ENCODE measurements around the gene TRAM2.

The TRAM2 gene

DNA sequence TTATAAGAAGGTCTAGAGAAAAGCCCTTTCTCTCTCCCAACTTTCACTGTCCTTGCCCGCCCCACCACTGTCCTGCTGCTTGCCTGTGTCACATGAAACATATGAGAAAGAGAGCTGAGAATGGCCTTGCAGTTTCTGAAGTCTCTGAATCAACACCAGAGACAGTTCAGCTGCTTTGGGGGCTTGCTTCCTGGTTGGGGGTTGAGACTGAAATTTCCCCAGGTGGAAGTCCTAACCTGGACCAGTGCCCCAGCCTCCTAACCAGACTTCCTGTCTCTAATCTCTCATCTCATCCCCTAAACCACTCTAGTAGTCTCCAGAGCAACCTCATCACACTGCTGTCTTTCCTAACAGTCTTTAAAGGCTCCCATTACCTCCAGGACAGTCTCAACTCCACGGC, 10.7 kb downstream of the TRAM2 start:
- DNase-seq = no peak

DNA sequence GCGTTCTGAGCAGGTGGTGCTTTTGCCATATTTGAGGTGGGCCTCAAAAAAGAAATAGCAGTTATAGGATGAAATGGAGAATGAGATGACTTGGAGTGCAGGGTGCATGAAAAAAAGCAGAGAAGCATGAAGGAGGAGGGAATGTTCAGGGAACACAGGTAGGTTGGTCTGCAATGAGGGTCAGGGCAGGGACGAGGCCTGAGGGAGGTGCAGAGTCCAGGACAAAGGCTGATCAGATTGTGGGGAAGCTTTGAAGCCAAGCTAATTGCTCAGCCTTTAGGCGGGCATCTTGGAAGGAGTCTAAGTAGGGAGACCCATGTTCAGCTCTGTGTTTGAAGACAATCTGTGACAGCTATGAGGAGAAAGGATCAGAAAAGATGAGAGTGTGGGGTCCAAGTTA, 12.0 kb downstream of the TRAM2 start:
- DNase-seq = no peak

DNA sequence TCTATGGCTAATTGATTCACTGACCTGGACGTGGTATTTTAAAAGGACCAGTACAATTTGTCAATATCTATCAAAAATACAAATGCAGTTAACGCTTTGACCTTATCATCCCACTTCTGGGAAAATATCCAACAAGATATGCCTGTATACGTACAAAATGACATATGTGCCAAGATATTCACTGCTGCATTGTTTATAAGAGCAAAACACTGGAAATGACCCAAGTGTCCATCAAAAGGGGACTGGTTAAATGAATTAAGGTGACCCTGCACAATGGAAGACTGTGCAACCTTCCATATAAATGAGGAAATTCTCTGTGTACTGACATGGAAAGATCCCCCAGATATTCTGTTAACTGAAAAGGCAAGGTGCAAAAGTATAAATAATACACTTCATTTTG, 13.9 kb downstream of the TRAM2 start:
- no peak for DNase-seq

DNA sequence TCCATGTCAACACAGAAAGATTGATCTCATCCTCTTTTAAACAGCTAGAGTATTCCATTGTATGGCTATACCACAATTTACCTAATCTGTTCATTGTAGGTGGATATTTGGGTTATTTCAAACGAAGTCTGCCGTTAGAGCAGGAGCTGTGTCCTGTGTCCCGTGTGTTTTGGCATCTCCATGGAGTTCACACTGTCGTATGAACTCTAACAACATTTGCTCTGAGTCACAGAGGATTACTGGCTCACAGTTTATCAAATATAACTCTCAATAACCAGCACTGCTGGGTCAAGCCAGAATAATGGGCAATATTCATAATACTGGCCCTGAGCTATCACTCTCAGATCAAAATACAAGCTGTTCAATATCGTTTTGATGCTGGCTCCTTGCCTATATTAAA, 16.4 kb downstream of the TRAM2 start:
- no peak for DNase-seq

DNA sequence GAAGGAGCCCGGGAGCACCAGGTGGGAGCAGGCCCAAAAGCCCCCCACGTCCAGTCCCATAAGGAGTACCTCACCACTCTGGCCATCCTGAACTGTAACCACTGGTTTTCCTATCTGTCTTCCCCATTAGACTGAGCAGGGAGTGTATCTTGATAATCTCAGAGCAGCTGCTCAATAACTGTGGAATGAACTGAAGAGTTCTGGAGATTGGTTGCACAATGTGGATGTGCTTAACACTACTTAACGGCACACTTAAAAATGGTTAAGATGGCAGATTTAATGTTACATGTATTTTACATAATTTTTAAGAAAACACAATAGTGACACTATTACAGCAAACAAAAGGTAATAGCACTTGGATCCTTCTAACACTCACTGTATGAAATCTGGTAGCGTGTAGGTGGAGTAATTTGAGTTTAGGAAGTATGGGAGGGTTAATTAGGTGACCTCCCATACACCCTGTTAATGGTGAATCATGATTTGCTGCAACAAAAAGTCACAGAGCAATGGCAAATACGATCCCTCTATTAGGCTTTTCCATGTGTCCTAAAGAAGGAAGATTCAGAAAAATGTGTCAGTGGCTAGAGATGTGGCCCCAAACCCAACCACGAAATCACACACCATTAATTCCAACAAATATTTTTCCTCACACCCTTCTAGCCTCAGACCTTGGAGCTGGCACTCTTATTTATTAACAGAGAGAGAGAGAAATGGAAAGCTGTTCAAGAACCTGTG, 18.4 kb downstream of the TRAM2 start:
- no peak for DNase-seq

DNA sequence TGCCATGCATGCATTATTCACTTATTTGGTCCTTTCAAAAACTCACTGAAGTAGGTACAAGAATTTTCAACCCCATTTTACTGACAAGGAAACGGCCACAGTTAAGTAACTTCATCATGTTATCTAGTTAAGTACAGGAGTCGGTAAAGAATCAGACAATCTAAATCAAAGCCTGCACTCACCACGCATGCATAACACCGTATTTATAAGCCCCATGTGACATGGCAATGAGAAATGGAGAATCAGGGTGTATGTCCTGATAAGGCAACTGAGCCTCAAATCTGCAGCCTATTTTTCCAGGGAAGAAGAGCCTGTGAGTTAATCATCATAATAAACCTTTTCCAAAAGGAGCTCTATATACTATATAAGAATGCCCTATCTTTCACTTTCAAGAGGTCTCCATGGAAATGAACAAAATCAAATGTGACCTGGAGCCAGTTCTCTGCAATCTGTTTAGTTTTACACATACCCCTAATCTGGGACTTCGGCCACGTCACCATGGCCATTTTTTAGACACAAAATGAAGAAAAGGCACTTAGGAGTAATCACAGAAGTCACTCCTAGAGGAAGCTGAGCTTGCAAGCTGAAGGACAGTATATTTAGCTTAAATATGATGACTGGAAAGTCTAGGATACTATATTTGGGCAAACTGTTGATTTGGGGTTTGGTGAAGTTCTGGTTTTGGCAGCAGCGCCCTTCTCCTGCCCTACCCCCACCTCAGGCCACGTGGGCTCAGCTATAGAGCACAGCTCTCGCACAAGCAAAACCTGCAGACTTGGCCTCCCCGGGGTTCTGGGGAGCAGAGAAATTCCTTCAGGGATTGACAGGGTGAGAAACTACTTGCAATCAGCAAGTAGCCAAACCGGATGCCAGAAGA, 19.2 kb downstream of the TRAM2 start:
- DNase-seq = no peak

DNA sequence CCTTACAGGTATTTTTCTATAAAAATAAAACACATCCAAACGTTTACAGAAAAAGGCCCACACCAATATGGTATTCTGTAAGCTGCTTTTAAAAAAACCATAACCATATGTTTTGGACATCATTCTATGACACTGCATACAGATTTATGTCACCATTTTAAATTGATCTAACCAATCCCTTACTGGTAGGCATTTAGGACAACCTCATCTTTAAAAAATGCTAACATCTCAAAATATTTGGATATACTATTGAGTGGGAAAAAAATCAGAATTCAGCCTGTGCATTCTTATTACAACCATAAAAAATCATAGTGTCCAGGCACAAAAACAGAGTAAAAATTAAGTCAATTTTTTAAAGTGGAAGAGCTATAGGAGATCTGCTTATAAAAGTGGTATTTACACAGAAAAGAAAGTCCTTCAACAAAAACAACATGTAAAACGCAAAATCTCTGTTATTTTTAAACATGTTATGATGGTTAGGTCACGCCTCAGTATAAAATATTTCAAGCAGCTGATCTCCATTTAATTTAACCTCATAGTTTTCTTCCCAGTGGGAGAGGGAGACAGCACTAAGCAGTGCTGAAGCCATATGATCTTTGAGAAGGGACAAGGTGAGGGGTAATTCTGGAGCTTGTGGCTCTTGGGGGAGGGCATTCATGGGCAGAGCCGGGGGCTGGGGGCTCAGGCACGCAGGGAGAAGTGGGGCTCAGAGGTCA, 21.2 kb downstream of the TRAM2 start:
- DNase-seq = no peak

DNA sequence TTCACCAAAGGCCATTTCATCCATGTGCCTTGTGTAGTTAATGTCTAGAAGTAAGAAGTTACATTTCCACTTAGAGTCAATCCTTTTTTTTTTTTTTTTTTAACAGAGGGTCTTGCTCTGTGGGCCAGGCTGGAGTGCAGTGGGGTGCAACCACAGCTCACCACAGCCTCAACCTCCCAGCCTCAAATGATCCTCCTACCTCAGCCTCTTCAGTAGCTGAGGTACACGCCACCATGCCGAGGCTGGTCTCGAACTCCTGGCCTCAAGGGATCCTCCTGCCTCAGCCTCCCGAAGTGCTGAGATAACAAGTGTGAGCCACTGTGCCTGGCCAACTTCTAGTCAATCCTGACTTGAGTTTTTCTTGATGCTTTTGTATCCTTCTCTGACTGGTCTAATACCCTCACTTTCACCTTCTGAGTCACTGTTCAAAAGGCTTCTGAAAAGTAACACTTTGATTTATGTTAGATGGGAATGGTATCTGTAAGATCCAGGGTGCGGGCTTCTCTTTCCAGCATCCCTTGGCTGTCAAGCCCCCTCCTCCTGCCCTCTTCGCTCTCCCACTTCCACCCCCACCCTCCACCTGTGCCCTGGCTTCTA, 22.1 kb downstream of the TRAM2 start:
- no peak for DNase-seq

DNA sequence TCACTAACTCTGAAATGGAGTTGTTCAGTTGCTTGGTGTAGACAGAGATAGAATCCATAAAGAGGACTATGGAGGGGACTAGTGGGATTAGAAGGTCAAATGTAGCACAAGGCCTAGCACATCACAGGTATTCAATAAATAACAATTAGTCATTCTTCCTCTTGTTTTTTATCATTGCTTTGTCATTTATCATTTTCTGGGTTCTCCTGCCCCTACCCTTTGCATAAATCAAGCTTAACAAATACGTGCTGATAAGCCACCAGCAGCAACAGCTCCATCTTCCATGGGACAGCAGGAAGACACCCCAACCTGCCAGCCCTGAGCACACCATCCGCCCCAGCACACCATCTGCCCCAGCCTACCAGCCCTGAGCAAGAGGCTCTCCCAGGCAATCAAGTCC, 23.1 kb downstream of the TRAM2 start:
- DNase-seq = no peak

DNA sequence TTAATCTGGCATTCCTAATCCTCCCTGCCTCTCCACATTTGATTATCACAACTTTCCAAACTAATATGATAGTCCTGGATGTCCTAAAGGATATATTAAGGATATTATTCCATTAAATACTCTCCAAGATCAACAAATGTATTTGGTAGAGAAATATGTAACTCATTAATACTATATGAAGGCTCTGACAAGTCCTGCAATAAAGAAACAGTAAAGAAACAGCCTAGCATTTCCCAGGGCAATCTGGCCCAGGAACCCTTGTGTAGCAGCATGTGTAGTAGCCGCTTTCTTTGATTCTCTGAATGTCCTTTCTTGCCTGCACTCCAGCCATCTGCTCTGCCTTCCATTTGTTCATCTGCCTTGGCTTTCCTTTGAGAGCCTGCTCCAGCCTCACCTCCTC, 23.7 kb downstream of the TRAM2 start:
- no peak for DNase-seq

DNA sequence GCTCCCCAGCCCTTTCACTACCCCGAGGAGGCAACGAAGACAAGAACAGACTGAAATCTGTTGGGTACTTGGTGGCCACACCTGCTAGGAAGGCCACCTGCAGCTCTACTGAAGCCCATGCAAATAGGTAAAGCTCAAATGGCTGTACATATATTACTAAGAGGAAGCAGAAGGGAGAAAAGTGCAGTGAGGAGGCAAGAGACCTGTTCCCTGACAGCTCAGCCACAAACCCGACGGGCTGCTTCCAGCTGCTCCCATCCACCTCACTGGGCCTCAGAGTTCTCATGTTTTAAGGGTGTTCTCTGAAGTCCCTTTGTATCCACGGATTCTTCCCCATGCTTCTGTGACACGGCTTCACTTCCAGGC, 24.6 kb downstream of the TRAM2 start:
- no peak for DNase-seq

DNA sequence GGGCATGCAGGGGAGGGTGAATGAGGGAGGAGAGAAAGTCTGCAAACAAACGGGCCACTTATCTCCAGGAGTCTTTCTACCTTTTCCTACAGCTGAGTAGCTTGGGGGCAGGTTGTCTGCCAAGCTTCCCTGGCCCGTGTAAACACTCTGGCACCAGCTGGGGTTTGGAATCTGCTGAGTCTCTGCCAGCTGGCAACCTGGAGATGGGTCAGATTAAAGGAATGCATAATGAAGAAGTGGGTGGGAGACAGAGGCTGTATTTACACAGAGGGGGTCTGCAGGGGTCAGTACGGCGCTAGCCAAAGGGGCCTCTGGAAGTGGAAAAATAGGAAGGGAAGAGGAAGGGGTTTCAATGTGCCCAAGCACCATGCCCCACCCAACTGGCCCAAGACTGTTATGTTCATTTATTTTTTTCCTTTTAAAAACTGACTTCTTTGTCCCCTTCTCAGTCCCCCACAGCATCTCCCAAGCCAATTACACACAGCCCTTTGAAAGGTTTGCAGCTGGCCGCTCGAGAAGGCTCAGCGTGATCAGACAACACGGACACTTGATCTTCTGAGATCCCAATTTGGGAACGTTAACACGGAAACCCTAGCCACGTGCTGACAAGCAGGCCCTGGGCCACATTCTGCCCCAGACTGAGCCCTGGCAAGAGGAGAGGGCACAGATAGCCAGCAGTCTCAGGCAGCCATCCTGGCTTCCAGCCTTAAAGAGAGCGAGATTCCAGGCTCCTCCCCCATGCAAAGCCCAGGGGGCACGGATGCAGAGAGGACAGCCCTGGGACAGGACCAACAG, 25.2 kb downstream of the TRAM2 start:
- DNase-seq = no peak

DNA sequence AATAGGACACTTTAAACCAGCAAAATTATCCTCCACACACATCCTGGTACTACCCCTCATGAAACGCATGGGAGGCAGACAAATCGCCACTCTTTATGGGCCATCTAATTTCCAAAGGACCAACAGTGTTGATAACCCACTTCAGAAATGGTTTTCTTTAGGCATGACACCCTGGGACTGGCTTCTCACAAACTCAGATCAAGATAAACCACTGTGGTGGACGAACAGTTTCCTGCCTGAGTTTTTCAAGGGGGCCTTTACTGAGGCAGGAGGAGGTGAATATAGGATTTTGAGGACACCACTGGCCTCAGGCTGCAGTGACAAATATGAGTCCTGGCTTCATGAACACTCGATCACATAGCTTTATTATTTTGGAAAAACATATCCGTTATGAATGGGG, 26.0 kb downstream of the TRAM2 start:
- DNase-seq = no peak

DNA sequence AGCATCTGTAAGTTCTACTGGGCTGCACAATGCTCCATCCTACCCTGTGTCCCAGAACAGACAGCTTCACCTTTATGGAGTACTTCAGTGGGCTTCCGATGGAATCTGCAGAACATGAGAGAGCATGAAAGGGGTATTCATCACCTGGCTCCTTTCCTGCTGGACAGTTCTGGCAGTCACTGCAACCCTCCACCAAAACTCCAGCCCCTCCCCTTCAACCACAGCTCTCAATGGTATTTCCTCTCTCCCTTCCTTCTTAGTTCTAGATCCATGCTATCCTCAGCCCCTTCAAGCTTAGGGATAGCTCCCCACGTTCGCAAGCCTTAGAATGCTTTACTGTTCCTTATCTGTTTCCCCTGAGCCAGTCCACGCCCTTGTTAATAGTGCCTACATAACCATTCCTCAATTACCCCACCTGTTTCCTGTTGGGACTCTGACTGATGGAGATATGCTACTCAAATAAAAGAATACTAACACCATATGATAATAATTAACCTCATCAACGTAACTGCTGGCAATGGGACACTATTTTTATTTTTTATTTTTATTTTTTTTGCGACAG, 26.8 kb downstream of the TRAM2 start:
- no peak for DNase-seq

DNA sequence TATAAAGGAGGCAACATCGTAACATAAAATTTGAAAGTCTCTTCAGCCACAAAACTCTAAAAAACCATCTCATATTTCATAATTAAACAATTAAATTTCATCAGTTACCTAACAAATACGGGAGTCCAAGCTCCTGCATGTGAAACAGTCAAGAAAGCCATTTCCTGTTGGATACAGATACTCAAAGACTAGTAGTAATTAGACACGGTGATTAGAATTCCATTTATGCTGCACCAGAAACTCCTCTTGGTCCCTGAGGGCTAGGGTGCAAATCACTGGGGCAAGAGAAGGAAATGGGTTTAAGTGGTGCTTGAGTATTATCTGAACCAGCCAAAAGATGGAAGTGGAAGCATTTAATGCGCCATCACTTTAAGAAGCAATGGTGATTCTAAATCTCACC, 27.4 kb downstream of the TRAM2 start:
- DNase-seq = no peak

DNA sequence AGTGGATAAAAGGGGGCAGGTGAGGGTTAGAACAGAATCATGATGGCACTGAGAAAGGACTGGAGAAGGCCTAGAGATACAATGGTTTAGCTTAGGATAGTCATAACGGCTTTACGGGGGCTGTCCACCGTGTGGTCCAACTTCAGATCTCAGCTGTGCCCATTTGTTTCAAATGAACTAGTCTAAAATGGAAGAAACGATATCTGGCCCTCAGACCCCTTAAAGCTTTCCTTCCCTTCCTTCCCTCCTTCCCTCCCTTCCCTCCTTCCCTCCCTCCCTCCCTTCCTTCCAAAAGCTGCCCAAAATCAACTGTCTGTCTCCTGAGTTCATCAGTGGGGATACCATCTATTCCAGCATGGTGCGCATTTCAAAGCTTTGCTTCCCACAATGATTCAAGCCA, 27.9 kb downstream of the TRAM2 start:
- no peak for DNase-seq

DNA sequence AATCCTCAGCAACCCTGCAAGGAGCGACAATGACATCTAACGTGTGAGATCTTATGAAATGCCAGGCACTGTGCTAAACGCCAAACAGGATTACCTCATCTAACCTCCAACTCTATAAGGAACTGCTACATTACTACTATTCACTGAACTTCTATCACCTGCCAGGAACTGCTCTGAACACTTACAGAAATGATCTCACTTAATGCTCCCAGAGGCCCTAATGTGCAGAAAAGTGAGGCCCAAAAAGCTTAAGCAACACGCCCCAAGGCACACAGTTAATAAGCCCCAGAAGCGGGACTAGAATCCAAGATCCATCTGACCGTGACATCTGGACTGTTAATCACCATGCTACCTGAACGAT, 28.5 kb downstream of the TRAM2 start:
- no peak for DNase-seq

DNA sequence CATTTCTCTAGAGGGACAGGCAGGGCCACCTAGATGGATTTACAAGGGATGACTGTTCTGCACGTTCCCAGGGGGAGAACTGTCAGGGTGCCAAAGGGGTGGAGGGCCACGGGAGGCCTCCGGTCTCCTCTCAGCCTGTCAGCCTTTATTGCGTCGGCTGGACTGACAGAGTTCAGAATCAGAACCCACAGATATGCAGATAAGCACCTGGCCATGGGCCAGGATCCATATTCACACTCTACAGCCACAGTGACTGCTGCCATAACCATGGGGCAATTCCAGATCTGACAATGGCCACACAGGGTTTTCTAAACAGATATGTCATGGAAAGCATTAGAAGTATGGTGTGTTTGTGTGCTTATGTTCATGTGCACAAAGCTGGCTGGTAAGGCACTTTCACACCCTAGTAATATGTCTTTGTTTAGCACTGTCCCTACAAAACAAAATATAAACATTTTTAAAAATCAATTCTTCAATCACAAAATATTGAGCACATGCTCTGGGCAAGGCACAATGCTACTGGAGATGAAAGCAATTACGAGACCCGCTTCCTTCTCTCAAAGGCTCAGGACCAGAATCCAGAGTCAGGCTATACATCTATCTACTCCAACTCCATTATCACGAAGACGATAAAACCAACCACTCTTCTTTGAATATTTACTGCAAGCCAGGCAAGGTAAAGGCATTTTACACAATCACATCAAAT, 29.1 kb downstream of the TRAM2 start:
- DNase-seq = no peak

DNA sequence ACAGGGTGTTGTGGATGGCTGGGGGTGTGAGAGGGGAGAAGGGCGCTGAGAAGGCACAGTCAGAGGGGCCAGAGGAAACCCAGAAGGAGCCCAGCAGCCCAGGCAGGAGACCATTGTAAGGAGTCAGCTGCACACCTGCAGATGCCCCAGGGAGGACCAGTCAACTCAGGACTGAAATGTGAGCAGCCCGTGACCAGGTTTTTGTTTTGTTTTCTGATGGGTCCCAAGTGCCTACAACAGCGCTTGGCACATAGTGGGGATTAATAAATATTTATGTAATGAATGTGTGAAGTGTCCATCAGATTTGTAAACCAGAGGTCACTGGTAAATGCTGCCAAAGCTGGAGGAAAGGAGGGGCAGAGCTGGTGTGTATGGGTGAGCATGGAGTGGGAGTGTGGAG, 30.2 kb downstream of the TRAM2 start:
- DNase-seq = no peak

DNA sequence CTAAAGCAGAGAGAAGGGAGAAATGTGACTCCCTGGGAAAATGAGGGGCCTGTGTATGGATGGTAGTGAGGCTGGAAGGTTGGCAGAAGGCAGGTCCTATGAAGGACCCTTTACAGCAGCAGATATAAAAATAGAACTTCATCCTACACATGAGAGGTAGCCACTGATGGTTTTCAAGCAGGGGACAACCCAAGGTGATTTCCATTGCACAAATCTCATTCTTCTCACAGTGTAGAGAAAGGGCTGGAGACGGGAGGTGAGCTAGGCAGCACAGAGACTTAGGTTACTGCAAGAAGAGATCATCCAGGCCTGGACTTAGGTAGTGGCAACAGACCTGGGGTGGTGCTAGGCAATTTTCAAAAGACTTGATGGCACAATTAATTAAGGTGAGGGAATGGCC, 30.7 kb downstream of the TRAM2 start:
- no peak for DNase-seq

DNA sequence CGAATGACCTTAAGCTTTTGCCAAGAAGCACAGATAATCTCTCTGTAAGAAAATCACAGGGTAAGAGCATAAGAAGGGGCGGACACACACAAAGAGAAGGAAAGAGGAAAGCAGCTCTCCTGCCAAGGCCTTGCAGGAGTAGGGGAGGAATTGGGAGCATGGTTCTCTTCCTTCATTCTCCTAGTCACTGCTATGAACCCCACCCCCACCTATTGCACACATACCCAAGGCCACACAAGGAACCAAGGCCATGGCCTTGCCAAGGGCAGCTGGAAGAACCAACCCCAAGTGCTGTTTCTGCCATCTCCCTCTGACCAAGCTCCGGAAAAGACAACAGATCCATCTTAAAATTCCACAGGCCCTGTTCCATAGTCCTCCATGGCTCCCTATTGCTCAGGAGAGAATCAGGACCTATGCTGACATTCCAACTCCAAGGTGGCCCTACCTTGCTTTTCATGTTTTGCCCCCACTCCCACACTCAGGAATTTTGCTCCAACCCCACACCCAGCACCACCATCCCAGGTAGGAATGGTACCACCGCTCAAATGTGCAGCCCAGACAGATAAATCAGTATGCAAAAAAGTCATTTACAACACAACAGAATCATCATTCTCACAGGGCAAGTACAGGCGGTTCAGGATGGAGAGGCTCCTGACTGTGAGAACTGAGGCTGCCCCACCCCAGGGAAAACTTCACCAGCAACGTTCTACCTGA, 31.3 kb downstream of the TRAM2 start:
- DNase-seq = no peak

All from suppressor macrophage treated with lipopolysaccharide for 4 hours (primary cell).